Measurements from ENCODE around the gene RYR3.

The RYR3 gene

GRCh38 chr15:33699691-33700447 lies 389.1 kb downstream of the RYR3 start:
- TF ChIP-seq CTCF (IDR thresholded peaks at IDR 0.05; ENCODE audit: control insufficient read depth, insufficient read depth, low read depth, low read length, missing control alignments), result peak; percentile 14
- no peak overlapping the region for H3K4me3 ChIP-seq (ENCODE audit: control insufficient read depth, low read depth, low read length)
- DNase-seq (ENCODE audit: low read depth), result no peak

- H3K4me3 ChIP-seq (ENCODE audit: control insufficient read depth, low read depth, low read length), result no peak overlapping the region
- DNase-seq (ENCODE audit: low read depth), result peak; percentile 24
- peak; percentile 90 for TF ChIP-seq CTCF (IDR thresholded peaks at IDR 0.05; ENCODE audit: control insufficient read depth, insufficient read depth, low read depth, low read length, missing control alignments)
These were observed 390.0 kb downstream of the RYR3 start for GRCh38 chr15:33700695-33701303.

GRCh38 chr15:33701304-33701696 lies 390.5 kb downstream of the RYR3 start:
- TF ChIP-seq CTCF (IDR thresholded peaks at IDR 0.05; ENCODE audit: control insufficient read depth, insufficient read depth, low read depth, low read length, missing control alignments), result peak; percentile 15
- H3K4me3 ChIP-seq (ENCODE audit: control insufficient read depth, low read depth, low read length), result no peak overlapping the region
- DNase-seq (ENCODE audit: low read depth), result no peak

- H3K4me3 ChIP-seq (ENCODE audit: control insufficient read depth, low read depth, low read length), result no peak overlapping the region
- DNase-seq (ENCODE audit: low read depth), result no peak
- TF ChIP-seq CTCF (IDR thresholded peaks at IDR 0.05; ENCODE audit: control insufficient read depth, insufficient read depth, low read depth, low read length, missing control alignments), result no peak
These were observed 395.4 kb downstream of the RYR3 start for GRCh38 chr15:33706173-33706572.

- no peak for DNase-seq (ENCODE audit: low read depth)
- no peak overlapping the region for H3K4me3 ChIP-seq (ENCODE audit: control insufficient read depth, low read depth, low read length)
- no peak for TF ChIP-seq CTCF (IDR thresholded peaks at IDR 0.05; ENCODE audit: control insufficient read depth, insufficient read depth, low read depth, low read length, missing control alignments)
These were observed 400.0 kb downstream of the RYR3 start for GRCh38 chr15:33710748-33711147.

- TF ChIP-seq CTCF (IDR thresholded peaks at IDR 0.05; ENCODE audit: control insufficient read depth, insufficient read depth, low read depth, low read length, missing control alignments), result no peak
- no peak overlapping the region for H3K4me3 ChIP-seq (ENCODE audit: control insufficient read depth, low read depth, low read length)
- no peak for DNase-seq (ENCODE audit: low read depth)
These were observed 405.3 kb downstream of the RYR3 start for GRCh38 chr15:33716025-33716424.

Measured in AG09309 (cell line).